Activated CD4-positive, CD25-positive, alpha-beta regulatory T cell (primary cell): Measurements from ENCODE around the gene ITGBL1.

Source experiments
- DNase-seq, 4 experiments: peaks; one replicate each; lab custom pipeline; 2025; lab: John Stamatoyannopoulos, UW

Gene ITGBL1

DNA sequence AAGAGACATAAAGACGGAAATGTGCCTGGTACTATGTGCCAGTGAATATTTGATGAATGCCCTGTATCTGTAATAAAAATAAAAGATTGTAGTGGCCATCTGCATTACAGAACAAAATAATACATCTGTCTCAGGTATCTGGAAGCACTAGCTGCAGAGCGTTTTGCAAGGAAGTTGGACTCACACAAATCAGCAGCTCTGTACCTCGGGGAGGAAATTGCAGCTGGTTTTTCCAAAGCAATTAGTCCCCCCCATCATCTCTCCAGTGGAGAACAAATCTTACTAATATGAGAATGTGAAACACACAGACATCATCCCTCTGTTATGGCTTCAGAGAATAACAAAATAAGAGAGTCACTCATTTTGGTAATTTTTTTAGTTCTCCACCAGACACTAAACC lies 245.3 kb downstream of the ITGBL1 start:
- DNase-seq: no peak

DNA sequence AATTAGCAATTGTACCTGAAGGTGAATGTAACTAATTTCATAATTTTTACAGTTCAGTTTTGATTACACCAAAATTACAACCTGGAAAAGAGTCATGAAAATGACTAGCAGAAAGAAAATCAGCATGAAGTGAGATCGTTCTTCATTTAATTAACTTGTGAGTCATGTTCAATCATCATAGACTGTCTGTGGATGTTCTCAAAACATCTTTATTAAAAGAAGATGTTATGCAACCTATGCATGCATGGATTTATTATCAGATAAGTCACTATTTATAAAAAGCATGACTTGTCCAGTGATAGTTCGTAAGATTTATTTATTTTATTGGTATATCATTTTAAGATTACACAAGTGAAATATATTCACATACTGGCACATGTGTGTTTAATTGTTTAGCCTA lies 245.9 kb downstream of the ITGBL1 start:
- no peak for DNase-seq

DNA sequence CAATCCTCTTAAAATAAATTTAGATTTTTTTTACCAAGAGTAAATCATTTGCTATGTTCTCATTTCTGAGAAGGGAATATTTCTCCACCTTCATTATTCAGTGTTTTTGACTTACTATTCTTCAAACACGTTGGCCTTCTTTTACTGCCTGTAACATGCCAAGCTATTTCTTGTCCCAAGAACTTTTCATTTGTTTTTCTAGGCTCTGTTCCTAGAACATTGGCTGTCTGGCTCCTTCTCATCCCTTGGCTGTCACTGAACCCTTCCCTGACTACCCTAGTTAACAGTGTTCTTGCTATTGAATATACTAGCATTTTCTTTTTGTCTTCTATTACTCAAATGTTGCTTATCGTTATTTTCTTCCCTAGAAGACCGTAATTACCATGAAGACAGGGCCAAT lies 248.1 kb downstream of the ITGBL1 start:
- no peak for DNase-seq

DNA sequence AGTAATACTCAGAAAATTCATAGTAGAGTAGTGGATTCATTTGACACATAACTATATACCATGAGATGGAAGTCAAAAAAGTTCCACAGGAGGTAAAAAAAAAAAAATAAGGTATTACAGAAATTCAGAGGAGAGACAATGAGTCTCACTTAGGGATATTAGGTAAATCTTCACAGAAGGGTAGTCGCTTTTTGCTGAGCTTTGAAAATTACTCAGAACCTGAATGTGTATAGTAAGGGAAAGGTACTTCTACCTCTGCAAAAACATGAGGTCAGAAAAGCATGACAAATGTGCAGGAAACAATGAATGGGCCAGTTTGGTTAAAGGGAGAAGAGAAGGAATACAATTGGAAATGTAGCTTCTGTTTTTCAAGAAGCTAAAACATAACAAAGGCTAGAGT lies 250.6 kb downstream of the ITGBL1 start:
- no peak for DNase-seq

DNA sequence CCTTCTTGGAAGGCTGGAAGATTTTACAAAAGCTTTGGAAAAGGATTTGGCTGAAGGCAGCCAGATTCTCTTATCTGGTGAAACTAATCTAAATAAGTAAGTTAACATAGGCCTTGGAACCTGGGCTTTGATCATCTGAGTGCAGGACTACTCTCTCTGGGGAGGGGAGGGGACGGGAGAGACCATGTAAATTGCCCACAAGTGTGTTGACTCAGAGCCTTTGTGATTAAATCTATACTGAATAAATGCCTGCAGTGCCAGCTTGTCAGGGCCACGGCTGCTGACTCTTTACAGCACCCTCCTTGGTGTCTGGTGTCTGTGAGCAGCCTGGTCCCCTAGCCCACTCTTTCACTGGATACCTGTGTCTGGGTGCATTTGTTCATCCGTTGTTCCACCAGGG lies 251.4 kb downstream of the ITGBL1 start:
- no peak for DNase-seq

DNA sequence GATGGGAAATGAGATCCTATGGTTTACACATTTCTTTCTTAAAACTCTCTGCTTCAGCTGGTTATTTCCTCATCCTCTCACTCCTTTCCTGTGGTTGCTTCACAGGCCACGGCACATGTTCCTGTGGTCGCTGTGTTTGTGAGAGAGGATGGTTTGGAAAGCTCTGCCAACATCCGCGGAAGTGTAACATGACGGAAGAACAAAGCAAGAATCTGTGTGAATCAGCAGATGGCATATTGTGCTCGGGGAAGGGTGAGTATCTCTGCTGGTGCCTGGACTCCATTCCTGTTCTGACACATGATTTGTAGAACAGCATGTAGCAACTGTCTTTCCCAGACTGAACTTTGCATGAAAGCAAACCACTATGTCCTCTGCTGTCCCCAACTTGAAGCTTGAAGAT lies 254.2 kb downstream of the ITGBL1 start:
- DNase-seq: no peak

DNA sequence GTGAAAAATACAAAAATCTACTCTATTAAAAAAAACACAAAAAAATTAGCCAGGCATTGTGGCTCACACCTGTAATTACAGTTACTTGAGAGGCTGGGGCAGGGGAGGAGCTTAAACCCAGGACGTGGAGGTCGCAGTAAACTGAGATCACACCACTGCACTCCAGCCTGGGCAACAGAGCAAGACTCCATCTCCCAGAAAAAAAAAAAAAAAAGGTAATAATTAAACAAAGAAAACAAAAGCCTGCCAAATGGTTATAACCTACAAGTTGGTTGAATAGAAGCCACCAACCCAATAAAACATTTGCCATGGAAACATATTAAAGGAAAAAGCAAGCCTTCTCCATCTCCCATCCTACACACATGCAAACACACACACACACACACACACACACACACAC lies 255.2 kb downstream of the ITGBL1 start:
- no peak for DNase-seq

DNA sequence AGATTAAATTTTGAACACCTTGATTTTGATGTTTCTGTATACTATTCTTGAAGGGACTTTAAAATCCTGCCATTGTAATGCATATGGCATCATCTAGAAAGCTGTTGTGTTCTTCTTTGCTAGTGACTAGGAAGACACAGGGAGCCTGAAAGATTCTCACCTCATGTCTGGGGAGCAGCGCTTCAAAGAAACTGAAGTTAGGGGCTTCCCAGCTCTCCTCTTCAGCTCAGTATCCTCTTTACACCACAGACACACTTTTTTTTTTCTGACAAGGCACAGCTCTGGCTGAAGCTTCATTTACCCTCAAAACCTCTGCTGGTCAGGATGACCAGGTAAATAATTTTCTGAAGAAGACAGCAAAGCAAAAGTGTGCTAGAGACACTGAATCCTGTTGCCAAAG lies 255.6 kb downstream of the ITGBL1 start:
- DNase-seq: no peak

DNA sequence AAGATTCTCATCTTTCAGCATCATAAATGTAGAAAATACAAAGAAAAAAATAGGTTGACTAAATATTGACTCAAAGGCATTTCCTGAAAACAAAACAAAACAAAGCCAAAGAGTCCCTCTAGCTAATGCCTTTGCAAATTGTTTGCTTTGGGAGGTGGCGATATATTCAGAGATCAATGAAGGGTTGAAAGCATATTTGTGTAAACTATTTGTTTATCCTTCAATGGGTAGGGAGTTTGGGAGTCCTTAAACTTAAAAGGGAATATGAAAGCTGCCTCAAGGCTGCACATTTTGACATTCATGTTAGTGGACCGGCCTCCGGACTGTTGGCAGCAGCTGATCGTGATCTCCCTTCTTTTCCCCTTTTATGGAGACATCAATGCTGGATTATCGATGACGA lies 257.5 kb downstream of the ITGBL1 start:
- no peak for DNase-seq

DNA sequence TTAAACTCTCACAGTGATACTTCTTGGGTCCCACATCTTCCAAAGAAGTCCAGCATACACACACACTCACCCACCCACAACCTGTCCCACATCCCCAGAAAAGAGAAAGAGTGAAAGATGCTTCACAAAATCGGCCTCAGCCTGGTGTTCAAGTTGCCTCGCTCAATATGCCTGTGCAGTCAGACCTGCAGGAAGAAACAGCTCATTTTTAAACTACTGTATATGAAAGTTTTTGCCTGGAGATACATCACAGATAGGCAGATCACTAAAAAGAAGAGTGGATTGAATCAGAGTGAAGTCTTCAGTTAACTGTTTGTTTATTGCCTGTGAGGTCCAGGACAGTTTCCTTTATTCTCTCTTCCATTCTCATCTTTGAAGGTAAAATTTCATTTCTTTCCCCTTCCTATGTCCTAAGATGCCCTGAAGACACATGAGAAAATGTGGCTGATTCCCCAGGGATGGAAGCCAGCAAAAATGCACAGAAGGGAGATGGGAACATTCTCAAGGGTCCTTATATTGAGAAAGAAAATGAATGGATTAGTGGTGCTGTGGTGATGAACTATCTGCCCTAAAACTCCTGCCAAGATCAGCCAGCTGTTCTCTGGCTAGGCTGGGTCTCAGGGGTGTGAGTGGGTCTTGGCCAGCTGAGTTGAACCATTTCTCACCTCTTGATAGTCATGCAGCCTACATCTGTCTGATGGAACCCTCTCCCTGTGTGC lies 259.0 kb downstream of the ITGBL1 start:
- DNase-seq: no peak

DNA sequence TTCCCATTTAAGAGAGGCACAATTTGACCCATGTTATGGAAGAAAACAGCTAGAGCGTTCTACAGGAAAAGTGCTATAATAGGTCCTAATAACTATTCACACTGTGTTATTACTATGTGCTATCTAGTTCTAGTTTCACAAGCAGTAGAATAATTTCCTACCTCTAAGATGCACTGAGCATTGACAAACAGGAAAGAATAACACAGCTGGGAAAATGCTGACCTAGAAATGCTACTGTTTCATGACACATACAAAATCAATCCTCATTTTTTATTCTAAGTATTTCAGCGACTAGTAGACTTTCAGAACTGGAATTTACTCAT lies 259.5 kb downstream of the ITGBL1 start:
- DNase-seq: no peak

DNA sequence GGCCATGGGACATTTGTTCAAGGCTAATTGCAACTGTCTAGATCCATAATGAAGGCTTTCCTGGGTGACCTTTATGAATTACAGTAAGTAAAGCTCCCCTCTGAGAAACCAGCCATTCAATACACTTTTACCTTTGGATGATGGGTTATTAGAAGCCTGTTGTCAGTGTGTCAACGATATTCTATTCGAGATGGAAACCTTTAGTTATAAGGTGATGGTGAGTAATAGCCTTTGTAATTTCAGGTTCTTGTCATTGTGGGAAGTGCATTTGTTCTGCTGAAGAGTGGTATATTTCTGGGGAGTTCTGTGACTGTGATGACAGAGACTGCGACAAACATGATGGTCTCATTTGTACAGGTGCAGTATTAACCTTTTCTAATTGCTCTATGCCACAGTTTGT lies 261.7 kb downstream of the ITGBL1 start:
- no peak for DNase-seq

DNA sequence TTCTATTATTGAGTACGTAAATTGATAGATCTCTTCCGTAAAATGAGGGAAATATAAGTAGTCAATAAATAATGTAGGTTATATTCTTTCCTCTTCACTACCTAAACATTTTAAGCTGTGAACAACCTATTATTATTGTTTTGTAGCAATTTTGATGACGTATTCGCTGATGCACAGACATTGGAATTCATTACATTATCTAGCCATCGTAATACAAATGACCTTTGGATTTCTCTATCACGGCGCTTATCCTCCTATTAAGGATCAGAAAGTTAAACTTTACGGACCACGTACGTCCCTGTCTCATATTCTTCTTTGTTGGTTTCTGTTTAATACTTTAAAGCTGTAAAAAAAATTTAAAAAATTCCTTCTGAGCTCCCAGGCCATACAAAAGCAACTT lies 264.9 kb downstream of the ITGBL1 start:
- DNase-seq: no peak

DNA sequence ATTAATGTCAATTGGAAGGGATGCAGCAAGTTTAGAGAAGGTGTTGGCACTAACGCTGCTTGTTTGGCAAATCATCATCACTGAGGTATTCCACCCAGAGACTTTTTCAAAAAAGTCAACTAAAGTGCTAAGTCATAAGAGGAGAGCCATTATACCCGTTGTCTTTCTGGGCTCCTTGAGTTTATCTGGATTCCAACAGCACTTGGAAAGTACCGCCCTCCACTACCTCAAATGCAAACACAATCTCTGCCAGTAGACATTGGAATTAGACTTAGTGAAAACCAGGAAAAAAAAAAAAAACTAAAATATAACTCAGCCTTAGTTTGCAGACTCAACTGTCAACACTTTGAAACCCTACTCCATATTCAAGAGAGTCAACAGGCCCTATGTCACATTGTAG lies 266.0 kb downstream of the ITGBL1 start:
- no peak for DNase-seq

DNA sequence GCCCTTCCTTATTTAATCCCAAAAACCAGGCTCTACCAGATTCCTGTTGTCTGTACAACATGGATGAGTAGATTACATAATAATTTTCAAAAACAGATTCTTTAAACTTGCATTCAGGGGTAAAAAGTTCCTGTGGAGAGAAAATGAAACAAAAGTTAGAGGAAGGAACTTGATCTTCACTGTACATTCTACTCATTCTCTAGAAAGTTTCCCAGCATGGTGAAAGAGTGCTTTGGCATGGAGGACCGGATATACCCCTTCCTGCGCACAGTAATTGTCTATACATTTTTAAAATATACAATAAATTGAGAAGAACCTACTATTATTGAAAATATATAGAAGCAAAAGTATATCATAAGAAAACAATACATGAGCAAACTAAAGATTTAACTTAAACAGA lies 274.2 kb downstream of the ITGBL1 start:
- DNase-seq: no peak

DNA sequence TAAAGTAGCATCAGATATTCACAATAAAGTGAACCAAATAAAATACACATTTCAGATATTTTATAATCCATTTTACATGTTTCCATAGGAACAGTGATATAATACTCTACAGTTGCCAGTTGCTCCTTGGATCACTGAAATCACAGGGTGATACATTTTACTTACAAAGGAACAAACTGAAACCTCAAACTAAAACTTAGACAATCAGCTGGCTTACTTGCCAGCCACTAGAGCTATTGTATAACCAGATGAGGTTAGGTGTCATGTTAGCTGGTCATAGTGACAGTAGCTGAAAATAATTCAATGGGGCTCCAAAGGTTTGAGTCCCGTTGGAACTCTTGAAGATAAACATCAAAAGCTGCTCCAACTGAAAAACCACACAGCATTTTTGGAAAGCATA lies 274.6 kb downstream of the ITGBL1 start:
- DNase-seq: no peak

DNA sequence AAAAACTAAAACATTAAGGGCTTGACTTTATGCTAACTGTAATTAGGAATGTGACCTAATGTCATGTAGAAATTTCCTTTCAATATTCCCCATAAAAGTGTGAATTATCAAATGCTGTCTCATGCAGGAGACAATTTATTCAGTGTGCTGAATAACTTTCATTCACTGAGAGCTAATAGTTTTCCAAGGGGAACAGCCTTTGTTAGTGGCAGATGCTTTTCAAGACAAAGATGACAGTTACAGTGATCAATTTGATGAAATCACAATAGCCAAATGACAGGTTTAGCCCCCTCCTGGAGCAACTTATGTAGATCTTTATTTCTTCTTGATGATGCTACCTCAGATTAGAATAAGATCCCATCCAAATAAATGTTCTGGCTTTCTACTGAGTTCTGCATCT lies 275.5 kb downstream of the ITGBL1 start:
- DNase-seq: no peak

DNA sequence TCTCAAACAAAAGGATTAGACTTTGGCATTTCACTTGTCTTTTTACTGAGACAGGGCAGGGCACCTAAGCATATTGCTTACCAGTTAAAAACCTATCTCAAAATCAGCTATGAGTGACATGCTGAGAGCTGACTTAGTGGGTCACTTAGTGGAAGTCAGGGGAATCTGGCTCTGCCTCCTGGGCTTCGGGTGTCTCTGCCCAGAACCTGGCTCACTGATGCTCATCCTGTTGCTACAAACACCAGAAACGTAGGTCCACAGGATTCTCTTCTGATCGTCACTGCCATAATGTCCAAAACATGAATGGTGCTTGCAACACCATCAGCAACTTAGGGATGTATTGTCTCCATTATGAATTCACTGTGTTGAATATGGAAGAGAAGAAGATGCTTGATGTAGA lies 276.1 kb downstream of the ITGBL1 start:
- no peak for DNase-seq

DNA sequence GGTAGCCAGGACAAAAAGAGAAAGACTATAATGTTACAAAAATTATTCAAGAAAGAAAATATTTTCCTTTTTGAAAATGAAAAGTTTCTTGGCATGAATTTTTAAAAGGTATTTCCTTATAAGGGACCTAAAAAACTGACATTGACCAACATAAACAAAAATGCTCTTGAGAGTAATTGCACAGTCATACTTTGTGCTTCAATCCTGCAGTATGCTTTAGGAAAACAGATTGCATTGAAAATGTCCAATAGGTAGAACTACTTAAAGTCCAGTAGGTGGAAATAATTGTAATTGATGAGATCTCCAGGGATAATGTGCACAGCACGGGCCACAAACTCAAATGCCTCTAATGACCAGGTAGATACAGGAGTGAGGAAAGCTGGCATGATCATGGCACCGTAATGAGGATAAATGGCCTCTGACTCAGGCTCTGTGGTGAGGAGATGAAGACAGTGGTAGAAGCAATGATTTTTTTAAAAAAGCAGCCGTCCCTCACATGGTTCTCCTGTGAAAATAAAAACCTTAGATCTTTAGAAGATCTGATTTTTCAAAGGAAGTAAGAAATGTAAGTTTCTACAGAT lies 278.0 kb downstream of the ITGBL1 start:
- no peak for DNase-seq

DNA sequence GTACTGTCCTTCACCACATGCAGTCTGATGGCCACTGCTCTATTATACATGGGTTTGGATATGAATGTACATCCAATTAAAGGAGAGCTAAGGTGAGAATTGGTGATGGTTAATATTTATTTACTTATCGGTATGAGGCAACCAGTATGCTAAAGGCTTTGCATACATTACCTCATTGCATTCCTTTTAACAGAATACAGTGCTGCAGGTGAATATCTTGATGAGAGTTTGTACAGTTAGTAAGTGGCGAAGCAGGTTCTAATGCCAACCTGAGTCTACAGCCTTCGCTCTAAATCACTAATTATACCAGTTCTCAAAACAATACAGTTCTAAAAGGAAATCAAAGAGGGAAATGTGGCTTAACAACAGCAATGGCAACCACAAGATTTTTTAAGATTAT lies 284.1 kb downstream of the ITGBL1 start:
- no peak for DNase-seq

DNA sequence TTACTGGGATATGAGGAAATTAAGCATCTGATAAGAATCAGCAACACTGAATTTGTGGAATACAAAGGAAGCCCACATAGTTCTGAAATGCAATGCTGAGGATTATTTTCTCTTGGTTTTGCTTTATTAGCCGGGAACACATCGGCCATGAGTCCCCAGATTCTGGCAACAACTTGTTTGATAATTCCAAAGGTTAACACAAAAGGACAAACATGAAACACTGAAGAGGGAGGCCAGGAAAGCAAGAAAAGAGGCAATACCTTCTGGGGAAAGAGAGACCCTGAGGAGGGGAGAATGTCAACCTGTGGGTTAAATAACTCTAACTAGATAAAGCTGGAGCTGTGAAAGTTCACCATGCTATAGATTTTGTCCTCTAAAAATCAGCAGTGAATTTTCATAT lies 285.9 kb downstream of the ITGBL1 start:
- no peak for DNase-seq

DNA sequence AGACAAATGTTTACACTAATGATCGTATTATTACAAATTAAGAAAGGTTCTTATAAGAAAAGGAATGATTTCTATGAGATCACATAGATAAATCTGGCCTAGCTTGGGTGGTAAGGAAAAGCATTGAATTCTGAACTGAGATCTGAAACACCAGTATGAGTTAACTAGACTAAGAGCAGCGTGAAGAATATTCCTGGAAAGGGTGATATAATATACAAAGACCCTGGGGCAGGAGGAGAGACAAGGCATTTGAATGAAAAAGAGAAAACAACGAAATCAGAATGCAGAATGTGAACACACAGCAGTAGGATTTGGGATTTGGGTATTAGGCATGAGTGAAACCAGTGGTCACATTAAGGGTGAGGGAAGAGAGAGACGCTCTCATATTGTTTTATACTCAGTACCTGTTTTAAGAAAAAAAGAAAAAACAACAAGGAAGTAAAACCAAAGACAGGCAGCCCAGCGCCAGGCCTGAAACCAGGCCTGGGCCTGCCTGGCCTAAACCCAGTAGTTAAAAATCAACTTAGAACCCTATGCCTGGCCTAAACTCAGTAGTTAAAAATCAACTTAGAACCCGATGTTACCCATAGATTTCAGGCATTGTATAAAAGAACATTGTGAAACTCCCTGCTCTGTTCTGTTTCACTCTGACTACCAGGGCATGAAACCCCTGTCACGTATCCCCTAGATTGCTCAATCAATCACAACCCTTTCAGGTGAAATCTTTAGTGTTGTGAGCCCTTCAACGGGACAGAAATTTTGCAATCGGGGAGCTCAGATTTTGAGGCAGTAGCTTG lies 287.1 kb downstream of the ITGBL1 start:
- no peak for DNase-seq

DNA sequence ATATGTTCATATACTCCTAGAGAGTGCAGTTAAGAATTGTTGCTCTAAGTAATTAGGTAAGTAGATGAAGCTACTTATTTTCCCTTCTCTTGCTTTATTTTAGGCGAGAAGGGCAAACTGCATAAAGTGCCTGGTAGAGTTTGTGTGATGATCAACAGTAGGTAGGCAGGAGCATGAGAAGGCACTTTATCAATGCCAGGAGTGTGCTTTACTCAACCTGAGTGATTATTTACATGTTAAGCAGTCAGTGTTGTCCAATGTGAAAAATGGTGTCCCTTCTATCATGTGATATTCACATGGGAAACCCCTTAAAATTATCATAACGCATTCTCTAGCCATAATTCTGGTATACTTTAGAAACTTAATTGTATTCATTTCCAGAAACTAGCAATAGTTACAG lies 294.0 kb downstream of the ITGBL1 start:
- DNase-seq: no peak

DNA sequence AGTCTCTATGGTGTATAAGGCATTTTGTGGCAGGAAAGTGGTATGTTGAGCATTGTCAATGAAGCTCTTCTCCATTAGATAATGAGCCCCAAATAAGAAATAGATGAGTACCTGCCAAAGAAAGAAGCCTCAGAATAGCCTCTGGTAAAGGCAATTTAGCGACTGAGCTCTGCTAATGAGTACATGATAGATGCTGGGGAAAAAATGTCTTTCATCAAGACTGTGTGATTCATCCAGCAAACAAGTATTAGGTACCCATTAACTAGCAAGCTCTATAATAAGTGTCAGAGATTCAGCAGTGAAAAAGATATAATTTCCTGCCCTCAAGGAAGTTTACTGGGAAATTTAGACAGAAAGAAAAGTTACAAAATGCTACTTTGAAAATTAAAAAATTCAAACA lies 294.6 kb downstream of the ITGBL1 start:
- DNase-seq: no peak
